Embryonic facial prominence (tissue), 1 donor: Measurements from ENCODE around the gene VPS16.

Experiments used
- DNase-seq: peaks from one replicate; pipeline ENCODE4 v3.0.0-alpha.2; 2016; ENCODE audit errors: extremely low spot score

Gene VPS16

GRCh38 chr20:2899243-2899642 lies 58.7 kb downstream of the VPS16 start:
- DNase-seq = no peak

GRCh38 chr20:2900845-2901592 lies 60.5 kb downstream of the VPS16 start:
- DNase-seq = no peak

DNA sequence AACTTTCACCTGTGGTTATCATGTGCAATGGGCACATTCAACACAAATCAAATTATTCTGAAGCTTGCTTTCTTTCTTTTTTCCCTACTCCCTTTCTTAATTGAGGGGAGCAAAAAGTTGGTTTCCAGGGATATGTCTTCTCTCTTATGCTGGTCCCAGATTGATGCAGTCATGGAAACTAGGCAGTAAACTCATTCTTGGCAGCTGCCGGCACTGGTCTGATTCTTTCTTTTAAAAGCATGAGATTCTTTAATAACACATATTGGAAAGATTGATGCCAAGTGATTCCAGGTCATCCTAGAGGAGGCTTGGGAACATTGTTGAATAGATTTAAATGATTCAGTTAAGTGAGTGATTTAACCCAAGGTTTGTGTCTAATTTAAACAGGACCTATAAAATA lies 61.7 kb downstream of the VPS16 start:
- DNase-seq = no peak

DNA sequence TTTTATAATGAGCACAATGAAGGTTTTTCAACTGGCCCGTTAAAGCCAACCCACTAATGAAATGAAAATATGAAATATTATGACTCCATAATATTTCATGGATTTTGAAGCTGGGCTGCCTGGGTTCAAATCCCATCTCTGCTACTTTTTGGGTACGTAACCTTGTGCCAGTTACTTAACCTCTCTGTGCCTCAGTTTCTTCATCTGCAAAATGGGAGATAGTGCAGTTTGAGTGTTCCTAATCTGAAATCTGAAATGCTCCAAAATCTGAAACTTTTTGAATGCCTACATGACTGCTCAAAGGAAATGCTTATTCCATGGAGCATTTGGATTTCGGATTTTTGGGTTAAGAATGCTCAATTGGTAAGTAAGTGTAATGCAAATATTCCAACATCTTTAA lies 62.3 kb downstream of the VPS16 start:
- no peak for DNase-seq

DNA sequence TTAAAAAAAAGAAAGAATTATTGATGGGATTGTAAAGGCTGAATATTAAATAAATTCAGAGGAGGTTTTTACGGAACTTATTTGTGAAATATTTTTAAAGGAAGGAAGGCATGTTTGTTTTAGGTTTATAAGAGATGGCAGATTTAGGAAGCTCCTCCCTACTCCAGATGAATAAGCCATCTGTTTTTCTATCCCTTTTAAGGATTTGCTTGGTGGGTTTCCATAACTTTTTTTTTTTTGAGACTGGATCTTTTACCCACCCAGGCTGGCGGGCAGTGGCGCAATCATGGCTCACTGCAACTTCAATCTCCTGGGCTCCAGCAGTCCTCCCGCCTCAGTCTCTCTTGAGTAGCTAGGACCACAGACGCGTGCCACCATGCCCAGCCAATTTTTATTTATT lies 63.1 kb downstream of the VPS16 start:
- DNase-seq = no peak

DNA sequence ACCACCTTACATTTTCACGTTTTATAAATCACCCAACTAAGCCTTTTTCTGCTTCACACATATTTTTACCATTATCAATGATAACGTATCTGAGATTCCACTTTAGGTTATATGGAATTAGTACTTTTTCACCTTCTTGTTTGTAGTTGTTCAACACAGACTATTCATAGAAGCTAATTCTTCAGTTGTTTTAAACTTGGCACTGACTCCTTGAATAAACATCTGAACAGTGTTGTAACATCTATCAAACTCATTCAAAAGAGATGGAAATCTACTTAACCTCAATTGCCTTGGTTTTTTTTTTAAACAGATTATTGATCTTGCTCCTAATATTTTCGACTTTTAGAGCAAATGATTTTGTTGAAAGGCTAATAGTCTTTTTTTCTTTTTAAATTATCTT lies 67.0 kb downstream of the VPS16 start:
- DNase-seq = no peak

DNA sequence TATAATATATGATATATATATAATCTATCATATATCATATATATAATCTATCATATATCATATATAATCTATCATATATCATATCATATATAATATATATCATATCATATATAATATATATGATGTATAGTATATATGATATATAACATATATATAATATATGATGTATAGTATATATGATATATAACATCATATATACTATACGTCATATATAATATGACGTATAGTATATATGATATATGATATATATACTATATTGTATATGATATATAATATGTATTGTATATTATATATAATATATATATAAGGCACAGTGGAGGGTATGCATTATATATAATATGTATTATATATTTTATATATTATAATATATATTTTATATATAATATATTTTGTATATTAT lies 69.4 kb downstream of the VPS16 start:
- DNase-seq = no peak

- DNase-seq = no peak
Observed at GRCh38 chr20:2911200-2911599, 70.7 kb downstream of the VPS16 start.

DNA sequence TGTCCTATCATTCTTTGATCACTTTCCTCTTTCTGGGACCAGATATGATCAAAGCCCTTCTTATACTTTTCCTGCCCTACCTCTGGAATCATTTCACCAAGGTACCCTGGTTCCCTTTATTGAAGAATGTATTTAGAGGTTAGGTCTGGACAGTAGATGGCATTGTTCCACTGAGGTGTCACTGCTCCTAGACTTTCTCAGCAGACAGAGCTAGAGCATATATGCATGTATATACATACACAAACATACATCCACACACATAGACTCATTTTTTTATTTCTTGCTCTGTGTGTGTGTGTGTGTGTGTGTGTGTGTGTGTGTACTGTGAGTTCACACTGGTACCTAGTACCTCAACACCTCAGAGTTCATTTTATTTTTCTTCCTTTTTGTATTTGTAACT lies 73.6 kb downstream of the VPS16 start:
- no peak for DNase-seq
